Kidney (tissue), 14 donors: ENCODE results near the gene CAPRIN2. TPM values are rescaled to one million over a fixed set of nuclear protein-coding genes. Genes with fewer than 3 reads are reported as not detected.
A peak's percentile ranks its signal among the peaks of the same experiment; 100 is the strongest.

ENCODE experiments used
- DNase-seq, 5 donors: peaks; one replicate each; pipeline ENCODE4 v3.0.0-alpha.2; 2013 to 2020
- FAIRE-seq: peaks from 2 replicates; lab custom pipeline; 2012; peaks lifted over from hg19 to GRCh38; lab: Jason Lieb, UNC
- H3K27ac ChIP-seq, 2 donors: one replicate each; pipeline ENCODE4 v1.7.0; 2013; ENCODE audit warnings: low read depth in 2 of 2, low read length in 2 of 2, inconsistent platforms in 1 of 2
- H3K27me3 ChIP-seq: one replicate; pipeline ENCODE4 v1.7.1; 2013; ENCODE audit warnings: low read length, inconsistent platforms; ENCODE audit not compliant: control insufficient read depth, insufficient read depth
- H3K36me3 ChIP-seq, 3 donors: one replicate each; pipeline versions ENCODE4 v1.7.0 to v1.7.1; 2013; ENCODE audit warnings: low read length in 3 of 3, control low read depth in 1 of 3, inconsistent platforms in 1 of 3; ENCODE audit not compliant: insufficient read depth in 3 of 3, control insufficient read depth in 2 of 3
- H3K4me1 ChIP-seq, 3 donors: one replicate each; pipeline versions ENCODE4 v1.7.0 to v1.7.1; 2013; ENCODE audit warnings: low read length in 3 of 3, inconsistent platforms in 1 of 3, low read depth in 1 of 3; ENCODE audit not compliant: control insufficient read depth in 2 of 3, insufficient read depth in 2 of 3
- H3K4me3 ChIP-seq, 3 donors: one replicate each; pipeline versions ENCODE4 v1.7.0 to v1.8.1; 2013; ENCODE audit warnings: low read length in 3 of 3, control low read depth in 1 of 3, inconsistent platforms in 1 of 3
- H3K9ac ChIP-seq, 3 donors: one replicate each; pipeline versions ENCODE4 v1.7.0 to v1.7.1; 2013; ENCODE audit warnings: low read length in 3 of 3, control low read depth in 1 of 3, inconsistent platforms in 1 of 3
- H3K9me3 ChIP-seq, 3 donors: one replicate each; pipeline versions ENCODE4 v1.7.0 to v1.7.1; 2013; ENCODE audit warnings: low read length in 3 of 3, control low read depth in 1 of 3, inconsistent platforms in 1 of 3; ENCODE audit not compliant: control insufficient read depth in 2 of 3, insufficient read depth in 1 of 3
- intact Hi-C: fragments of 100-400 bp; cut with DNase I; formaldehyde crosslinking; loops from one replicate; pipeline ENCODE4 v1.11.1; 2022
- polyA plus RNA-seq: library from polyadenylated mRNA; stranded (reverse); fragments of 350-450 nt; fragmentation: Illumina TruSeq; extraction: RNeasy Lipid Tissue Mini Kit (QIAGEN cat#74804); gene quantifications from one replicate; pipeline ENCODE4 v1.2.3, GENCODE V29; 2014; ENCODE audit warnings: low read depth, low replicate concordance; ENCODE audit not compliant: insufficient read depth
- total RNA-seq: library from RNA; stranded (reverse); fragmentation: NEBNext Ultra II Directional; extraction: Animal tissue kit (Norgen Biotek cat#: 25700); gene quantifications from one replicate; pipeline ENCODE4 v1.2.1, GENCODE V29; 2021
- TF ChIP-seq, protein P1 (sequence below): IDR thresholded peaks from 3 replicates; pipeline ENCODE4 v1.5.1; 2012; ENCODE audit warnings: mild to moderate bottlenecking, moderate library complexity, borderline replicate concordance; ENCODE audit not compliant: insufficient read depth; ENCODE audit errors: extremely low read depth
- donor health status: control.
- donor health status: control.
- donor health status: control.
- donor health status: control.
- donor health status: control.
- donor health status: DM: yes; HTN: yes; CAD: no.
- donor health status: Normal renal cell carcinoma (clear cell type).

The CAPRIN2 gene
- total and polyA plus RNA-seq, 2 donors from 2014 or later = 15.6 to 21.5 TPM

DNA sequence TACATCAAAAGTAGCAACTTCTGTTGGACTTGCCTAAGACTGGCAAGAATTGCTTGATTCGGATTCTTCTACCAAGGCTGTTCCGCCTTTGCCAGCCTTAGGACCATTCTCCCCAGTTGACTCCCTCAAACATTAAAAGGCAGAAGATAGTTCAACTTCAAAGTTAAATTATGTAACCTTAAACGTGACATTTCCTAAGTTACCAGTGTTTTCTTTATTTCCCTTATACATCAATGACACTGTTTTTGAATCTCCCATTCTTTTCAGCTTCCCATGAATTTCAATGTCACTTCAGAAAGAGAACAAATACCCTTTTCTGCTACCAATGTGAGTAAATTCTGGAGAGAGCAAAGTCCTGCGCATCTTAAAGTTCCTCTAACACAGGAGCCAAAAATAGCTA, 25.2 kb downstream of the CAPRIN2 start:
- no peaks in the 10 kb centered on the region for H3K27me3 ChIP-seq
- FAIRE-seq (no peak), DNase-seq (no peak)
- H3K9ac ChIP-seq = no peak overlapping the region
- no peaks in the 10 kb centered on the region for H3K9me3 ChIP-seq
- H3K27ac ChIP-seq = no peak overlapping the region
- H3K4me1 ChIP-seq = no peaks in the 10 kb centered on the region
- intact Hi-C loops = no loop called here
- TF ChIP-seq, protein P1, sequence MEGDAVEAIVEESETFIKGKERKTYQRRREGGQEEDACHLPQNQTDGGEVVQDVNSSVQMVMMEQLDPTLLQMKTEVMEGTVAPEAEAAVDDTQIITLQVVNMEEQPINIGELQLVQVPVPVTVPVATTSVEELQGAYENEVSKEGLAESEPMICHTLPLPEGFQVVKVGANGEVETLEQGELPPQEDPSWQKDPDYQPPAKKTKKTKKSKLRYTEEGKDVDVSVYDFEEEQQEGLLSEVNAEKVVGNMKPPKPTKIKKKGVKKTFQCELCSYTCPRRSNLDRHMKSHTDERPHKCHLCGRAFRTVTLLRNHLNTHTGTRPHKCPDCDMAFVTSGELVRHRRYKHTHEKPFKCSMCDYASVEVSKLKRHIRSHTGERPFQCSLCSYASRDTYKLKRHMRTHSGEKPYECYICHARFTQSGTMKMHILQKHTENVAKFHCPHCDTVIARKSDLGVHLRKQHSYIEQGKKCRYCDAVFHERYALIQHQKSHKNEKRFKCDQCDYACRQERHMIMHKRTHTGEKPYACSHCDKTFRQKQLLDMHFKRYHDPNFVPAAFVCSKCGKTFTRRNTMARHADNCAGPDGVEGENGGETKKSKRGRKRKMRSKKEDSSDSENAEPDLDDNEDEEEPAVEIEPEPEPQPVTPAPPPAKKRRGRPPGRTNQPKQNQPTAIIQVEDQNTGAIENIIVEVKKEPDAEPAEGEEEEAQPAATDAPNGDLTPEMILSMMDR = no peak
- peaks cover 2 to 12% (median 8%) of the 10 kb centered on the region in 3 donors for H3K36me3 ChIP-seq
- no peak overlapping the region for H3K4me3 ChIP-seq

DNA sequence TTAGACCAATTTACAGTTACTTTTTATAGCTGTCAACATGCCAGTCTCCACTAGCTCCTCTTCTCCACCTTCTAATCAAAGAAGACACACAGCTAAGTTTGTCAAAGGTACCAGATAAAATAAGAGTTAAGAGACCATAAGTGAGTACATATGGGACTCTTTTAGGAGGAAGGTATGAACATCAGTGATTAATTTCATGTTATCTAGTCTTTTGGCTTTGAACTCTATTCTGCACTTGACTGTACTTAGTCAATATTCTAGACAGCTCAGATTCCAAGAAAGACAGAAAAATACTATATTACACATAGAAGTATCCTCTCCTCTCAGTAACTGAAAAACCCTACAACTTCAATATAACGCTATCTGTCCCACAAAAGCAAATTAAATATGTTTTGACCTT, 28.1 kb downstream of the CAPRIN2 start:
- DNase-seq (no peak), FAIRE-seq (no peak)
- intact Hi-C loops = no loop called here
- Histone ChIP-seq H3K27me3 (no peaks in the 10 kb centered on the region), H3K27ac (no peak overlapping the region), H3K9ac (no peak overlapping the region), H3K9me3 (no peaks in the 10 kb centered on the region), H3K36me3 (peaks cover 2 to 19% (median 6%) of the 10 kb centered on the region in 3 donors), H3K4me3 (no peak overlapping the region), H3K4me1 (no peaks in the 10 kb centered on the region)
- TF ChIP-seq, protein P1 = no peak

DNA sequence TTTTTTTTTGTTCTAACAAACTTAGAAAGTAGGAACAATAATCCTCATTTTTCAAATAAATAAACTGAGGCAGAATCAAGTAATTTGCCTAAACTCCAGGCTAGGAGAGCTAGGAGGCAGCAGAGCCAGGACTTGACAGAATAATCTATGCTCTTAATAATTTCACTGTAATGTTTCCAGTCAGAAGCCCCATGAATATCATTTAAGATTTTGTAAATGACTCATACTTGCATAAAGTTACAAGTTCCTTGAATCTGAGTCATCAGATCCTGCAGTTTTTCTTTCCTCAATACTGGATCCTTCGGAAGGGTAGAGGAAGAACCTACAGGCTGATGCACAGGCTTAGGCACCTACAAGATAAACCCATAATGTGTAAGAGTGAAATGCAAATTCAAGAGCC, 29.0 kb downstream of the CAPRIN2 start:
- Histone ChIP-seq H3K9me3 (no peaks in the 10 kb centered on the region), H3K27ac (no peak overlapping the region), H3K4me1 (no peaks in the 10 kb centered on the region), H3K9ac (no peak overlapping the region), H3K4me3 (no peak overlapping the region), H3K36me3 (peaks cover 2 to 19% (median 6%) of the 10 kb centered on the region in 3 donors), H3K27me3 (no peaks in the 10 kb centered on the region)
- intact Hi-C loops = no loop called here
- TF ChIP-seq, protein P1 = no peak
- FAIRE-seq (no peak), DNase-seq (no peak)

DNA sequence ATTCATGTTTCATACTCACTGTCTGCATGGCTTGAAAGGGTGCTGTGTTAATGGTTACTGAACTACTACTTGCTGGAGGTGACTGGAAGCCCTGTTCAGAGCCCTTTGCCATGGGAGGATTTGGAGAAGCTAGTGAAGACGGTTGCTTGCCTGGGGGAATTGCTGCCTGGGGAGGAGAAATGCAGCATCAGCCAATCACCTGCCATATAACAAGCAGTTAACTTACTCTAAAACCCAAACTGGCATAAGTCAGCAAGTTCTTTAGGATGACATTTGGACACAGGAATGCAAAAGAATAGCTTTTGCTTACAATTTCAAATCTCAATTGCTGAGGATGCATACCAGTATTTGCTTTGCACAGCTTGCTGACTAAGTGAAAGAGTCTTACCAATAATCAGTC, 35.7 kb downstream of the CAPRIN2 start:
- TF ChIP-seq, protein P1 = no peak
- Histone ChIP-seq H3K4me1 (no peaks in the 10 kb centered on the region), H3K27me3 (no peaks in the 10 kb centered on the region), H3K9me3 (no peaks in the 10 kb centered on the region), H3K4me3 (no peak overlapping the region), H3K27ac (no peak overlapping the region), H3K36me3 (peaks cover 0 to 17% (median 5%) of the 10 kb centered on the region in 3 donors), H3K9ac (no peak overlapping the region)
- FAIRE-seq (no peak), DNase-seq (peak in 1 of 5 donors; percentile 23)
- intact Hi-C loops = no loop called here
